HG03442 (cell line): ENCODE measurements around the gene CBL.

ENCODE experiments used
- ATAC-seq: cut with Tn5 transposase; IDR thresholded peaks from one replicate; pipeline ENCODE4 v1.9.1; 2021; ENCODE audit warnings: mild to moderate bottlenecking, moderate library complexity; ENCODE audit not compliant: unreplicated experiment

The CBL gene

GRCh38 chr11:119343726-119344125 lies 137.6 kb downstream of the CBL start:
- no peak for ATAC-seq

- no peak for ATAC-seq
These were observed 138.3 kb downstream of the CBL start for GRCh38 chr11:119344291-119345010.

- ATAC-seq = no peak
These were observed 139.5 kb downstream of the CBL start for GRCh38 chr11:119345685-119346084.

GRCh38 chr11:119346605-119347004 lies 140.5 kb downstream of the CBL start, which contains the start of gene MFRP:
MFRP (minus strand) TSS chr11:119346705; CDS start chr11:119346513, 192 bp downstream.
- ATAC-seq = no peak

GRCh38 chr11:119347242-119347641 lies 141.1 kb downstream of the CBL start:
- ATAC-seq = no peak

- no peak for ATAC-seq
These were observed 141.9 kb downstream of the CBL start for GRCh38 chr11:119347940-119348605.

GRCh38 chr11:119350302-119350701 lies 144.2 kb downstream of the CBL start:
- no peak for ATAC-seq

- no peak for ATAC-seq
These were observed 145.1 kb downstream of the CBL start for GRCh38 chr11:119351232-119351631.

GRCh38 chr11:119352857-119353260 lies 146.7 kb downstream of the CBL start:
- no peak for ATAC-seq

GRCh38 chr11:119355091-119355843 lies 149.1 kb downstream of the CBL start:
- no peak for ATAC-seq

GRCh38 chr11:119356349-119357031 lies 150.4 kb downstream of the CBL start:
- peak; percentile 64 for ATAC-seq

- ATAC-seq = no peak
These were observed 150.9 kb downstream of the CBL start for GRCh38 chr11:119357074-119357473.
